Stimulated activated CD8-positive, alpha-beta memory T cell treated with anti-CD3 and anti-CD28 coated beads, Interleukin-12 subunit alpha, Interleukin-12 subunit beta, amount 100 ng/mL, for 4 hours (primary cell): ENCODE results near the gene PPP1R7.

Experiments used
- DNase-seq: peaks from one replicate; pipeline ENCODE4 v3.0.0-alpha.2; 2020; ENCODE audit warnings: low read depth

Gene PPP1R7

GRCh38 chr2:241140445-241140840 is 9.8 kb upstream of the PPP1R7 start:
- no peak for DNase-seq

GRCh38 chr2:241141214-241141770 is 9.0 kb upstream of the PPP1R7 start:
- DNase-seq, result no peak

GRCh38 chr2:241142063-241142462 is 8.2 kb upstream of the PPP1R7 start:
- no peak for DNase-seq

- DNase-seq, result no peak
Measured at GRCh38 chr2:241142593-241142992, 7.7 kb upstream of the PPP1R7 start.

GRCh38 chr2:241146286-241146685 is 4.0 kb upstream of the PPP1R7 start:
- DNase-seq, result no peak

GRCh38 chr2:241147336-241147735 is 2.9 kb upstream of the PPP1R7 start:
- no peak for DNase-seq

GRCh38 chr2:241148239-241148638 is 2.0 kb upstream of the PPP1R7 start:
- no peak for DNase-seq

GRCh38 chr2:241148891-241149674 is 1.2 kb upstream of the PPP1R7 start, which contains the start of gene PASK:
Gene PASK, minus strand, starts transcription at chr2:241149472. Its CDS starts 6,440 bp downstream, at chr2:241143032.
- peak; percentile 81 for DNase-seq

- DNase-seq, result no peak
Measured at GRCh38 chr2:241149675-241149924, 667 bp upstream of the PPP1R7 start.

GRCh38 chr2:241150660-241151530 is 628 bp downstream of the PPP1R7 start:
- DNase-seq, result no peak

- DNase-seq, result no peak
Measured at GRCh38 chr2:241151934-241152660, 1.8 kb downstream of the PPP1R7 start.

- DNase-seq, result no peak
Measured at GRCh38 chr2:241153616-241154015, 3.3 kb downstream of the PPP1R7 start.

- DNase-seq, result no peak
Measured at GRCh38 chr2:241154915-241155314, 4.6 kb downstream of the PPP1R7 start.

- no peak for DNase-seq
Measured at GRCh38 chr2:241155936-241156335, 5.7 kb downstream of the PPP1R7 start.

GRCh38 chr2:241156971-241157441 is 6.7 kb downstream of the PPP1R7 start:
- no peak for DNase-seq

- DNase-seq, result no peak
Measured at GRCh38 chr2:241157841-241158545, 7.7 kb downstream of the PPP1R7 start.

GRCh38 chr2:241158546-241158900 is 8.3 kb downstream of the PPP1R7 start:
- no peak for DNase-seq

- DNase-seq, result no peak
Measured at GRCh38 chr2:241159116-241159515, 8.8 kb downstream of the PPP1R7 start.

- DNase-seq, result no peak
Measured at GRCh38 chr2:241160318-241160717, 10.1 kb downstream of the PPP1R7 start.

GRCh38 chr2:241161646-241162281 is 11.5 kb downstream of the PPP1R7 start:
- no peak for DNase-seq

- DNase-seq, result no peak
Measured at GRCh38 chr2:241163601-241164118, 13.4 kb downstream of the PPP1R7 start.
